ENCODE results near the gene MFNG.

The MFNG gene

GRCh38 chr22:37505565-37505964, 19.4 kb upstream of the MFNG start:
- H3K4me3 ChIP-seq (ENCODE audit: low read length), result no peak overlapping the region
- no peak for TF ChIP-seq ZNF274 (IDR thresholded peaks at IDR 0.05; ENCODE audit: low read depth, low read length)

DNA sequence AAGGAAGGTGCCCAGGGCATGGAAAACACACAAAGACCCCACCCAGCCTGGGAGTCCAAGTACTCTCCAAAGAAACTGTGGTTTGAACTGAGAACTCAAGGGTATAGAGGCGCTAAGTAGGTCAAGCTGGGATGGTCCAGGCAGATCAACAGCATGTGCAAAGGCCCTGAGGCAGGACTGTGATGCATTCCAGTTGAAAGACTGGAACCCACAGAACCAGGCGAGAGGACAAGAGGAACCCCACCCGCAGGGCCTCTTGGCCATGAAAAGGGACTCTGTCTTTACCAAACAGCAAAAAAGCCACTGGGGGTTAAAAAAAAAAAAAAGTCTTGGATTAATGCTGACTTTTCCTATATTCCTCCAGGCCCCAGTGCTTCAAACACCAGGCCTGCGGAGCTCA, 18.8 kb upstream of the MFNG start:
- no peak overlapping the region for H3K4me3 ChIP-seq (ENCODE audit: low read length)
- TF ChIP-seq ZNF274 (IDR thresholded peaks at IDR 0.05; ENCODE audit: low read depth, low read length), result no peak

GRCh38 chr22:37503850-37504249, 17.7 kb upstream of the MFNG start:
- TF ChIP-seq ZNF274 (IDR thresholded peaks at IDR 0.05; ENCODE audit: low read depth, low read length), result no peak

DNA sequence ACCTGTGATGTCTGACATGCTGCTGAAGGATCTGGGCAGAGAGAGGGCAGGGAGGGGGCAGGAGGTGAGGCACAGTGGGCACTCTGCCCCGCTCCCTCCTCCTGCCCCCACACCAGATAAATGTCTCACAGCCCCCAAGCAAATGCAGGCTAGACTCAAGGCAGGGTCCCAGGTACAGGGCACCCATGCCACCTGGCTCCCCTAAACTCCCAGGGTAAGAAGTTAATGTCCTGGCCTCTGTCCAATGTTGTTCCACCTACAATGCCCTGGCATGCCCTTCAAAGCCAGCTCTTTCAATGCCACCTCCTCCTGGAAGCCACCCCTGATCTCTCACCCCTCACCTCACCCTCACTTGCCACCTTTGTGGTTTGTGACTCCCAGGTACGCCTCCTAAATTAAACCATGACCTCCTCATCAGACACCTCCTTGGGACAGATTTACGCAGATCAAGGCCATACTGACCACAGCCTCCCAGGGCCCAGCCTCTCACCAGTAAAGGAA, 17.0 kb upstream of the MFNG start:
- H3K4me3 ChIP-seq (ENCODE audit: low read length), result no peak overlapping the region
- TF ChIP-seq ZNF274 (IDR thresholded peaks at IDR 0.05; ENCODE audit: low read depth, low read length), result no peak

More at GRCh38 chr22:37503850-37504249, 17.7 kb upstream of the MFNG start:
- H3K4me3 ChIP-seq (ENCODE audit: low read length), result no peak overlapping the region

- no peak for TF ChIP-seq ZNF274 (IDR thresholded peaks at IDR 0.05; ENCODE audit: low read depth, low read length)
- no peak overlapping the region for H3K4me3 ChIP-seq (ENCODE audit: low read length)
Measured at GRCh38 chr22:37502342-37503182, 16.4 kb upstream of the MFNG start.

GRCh38 chr22:37501610-37502341, 15.6 kb upstream of the MFNG start:
- TF ChIP-seq ZNF274 (IDR thresholded peaks at IDR 0.05; ENCODE audit: low read depth, low read length), result no peak
- no peak overlapping the region for H3K4me3 ChIP-seq (ENCODE audit: low read length)

GRCh38 chr22:37500745-37501609, 14.8 kb upstream of the MFNG start:
- no peak overlapping the region for H3K4me3 ChIP-seq (ENCODE audit: low read length)
- no peak for TF ChIP-seq ZNF274 (IDR thresholded peaks at IDR 0.05; ENCODE audit: low read depth, low read length)

DNA sequence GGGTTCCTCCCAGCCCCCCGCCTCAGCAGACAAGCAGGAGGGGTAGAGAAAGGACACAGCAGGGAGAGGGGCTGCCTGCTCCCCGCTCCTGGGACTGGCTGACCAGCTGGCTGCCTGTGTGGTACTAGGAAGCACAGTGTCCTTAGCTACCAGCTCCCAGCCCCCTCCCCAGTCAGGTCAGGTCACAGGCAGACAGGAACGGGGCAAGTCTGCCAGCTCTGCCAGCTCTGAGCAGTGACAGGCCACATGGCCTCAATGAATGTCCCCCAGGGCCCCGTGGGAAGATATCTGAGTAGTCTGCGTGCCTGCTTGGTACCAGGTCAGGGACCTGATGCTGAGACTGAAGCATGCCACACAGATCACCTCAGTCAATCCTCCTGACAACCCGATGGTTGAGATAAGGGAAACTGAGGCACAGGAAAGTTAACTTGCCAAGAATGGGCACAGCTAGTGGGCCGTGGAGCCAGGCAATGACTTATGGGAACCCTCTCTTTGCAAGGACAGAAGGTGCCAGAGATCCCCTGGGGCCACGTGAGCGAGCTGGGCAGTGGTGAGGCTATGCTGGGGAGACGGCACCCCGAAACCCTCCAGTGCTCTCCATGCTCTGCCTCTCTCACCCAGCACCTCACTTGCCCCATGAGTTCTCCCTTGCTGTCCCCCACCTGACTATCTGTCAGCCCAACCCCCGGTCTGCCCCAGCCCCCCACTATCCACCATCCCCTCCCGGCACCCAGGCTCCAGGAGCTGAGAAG, 13.8 kb upstream of the MFNG start:
- TF ChIP-seq ZNF274 (IDR thresholded peaks at IDR 0.05; ENCODE audit: low read depth, low read length), result no peak
- H3K4me3 ChIP-seq (ENCODE audit: low read length), result no peak overlapping the region

DNA sequence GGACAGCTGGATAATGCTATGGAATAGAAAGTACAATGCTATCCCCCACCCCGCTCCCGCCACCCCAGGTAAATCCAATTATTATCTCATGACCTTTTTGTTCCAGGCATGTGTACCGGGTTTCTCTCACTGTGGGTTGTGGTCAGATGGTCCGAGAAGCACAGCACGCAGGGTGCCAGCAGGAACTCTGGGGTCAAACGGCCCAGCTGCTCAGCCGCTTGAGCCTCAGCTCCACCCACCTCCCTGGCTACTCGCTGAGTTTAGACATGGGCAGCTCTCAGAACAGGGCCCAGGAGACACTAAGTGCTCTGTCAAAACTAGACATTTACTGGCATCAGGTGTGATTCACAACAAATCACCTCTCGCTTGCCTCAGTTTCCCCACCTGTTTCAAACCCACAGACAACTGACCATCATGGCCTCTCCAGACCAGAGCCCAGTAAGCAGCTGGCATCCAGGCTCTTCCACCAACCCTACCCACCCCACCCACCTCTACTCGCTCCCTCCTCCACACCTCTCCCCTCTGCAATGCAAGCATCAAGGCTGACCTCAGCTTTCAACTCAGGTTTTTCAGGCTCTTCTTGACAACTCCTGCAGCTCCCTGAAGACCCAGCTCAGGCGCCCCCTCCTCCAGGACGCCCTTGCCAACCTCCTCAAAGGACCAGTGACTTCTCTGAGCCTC, 13.0 kb upstream of the MFNG start:
- H3K4me3 ChIP-seq (ENCODE audit: low read length), result no peak overlapping the region
- no peak for TF ChIP-seq ZNF274 (IDR thresholded peaks at IDR 0.05; ENCODE audit: low read depth, low read length)

DNA sequence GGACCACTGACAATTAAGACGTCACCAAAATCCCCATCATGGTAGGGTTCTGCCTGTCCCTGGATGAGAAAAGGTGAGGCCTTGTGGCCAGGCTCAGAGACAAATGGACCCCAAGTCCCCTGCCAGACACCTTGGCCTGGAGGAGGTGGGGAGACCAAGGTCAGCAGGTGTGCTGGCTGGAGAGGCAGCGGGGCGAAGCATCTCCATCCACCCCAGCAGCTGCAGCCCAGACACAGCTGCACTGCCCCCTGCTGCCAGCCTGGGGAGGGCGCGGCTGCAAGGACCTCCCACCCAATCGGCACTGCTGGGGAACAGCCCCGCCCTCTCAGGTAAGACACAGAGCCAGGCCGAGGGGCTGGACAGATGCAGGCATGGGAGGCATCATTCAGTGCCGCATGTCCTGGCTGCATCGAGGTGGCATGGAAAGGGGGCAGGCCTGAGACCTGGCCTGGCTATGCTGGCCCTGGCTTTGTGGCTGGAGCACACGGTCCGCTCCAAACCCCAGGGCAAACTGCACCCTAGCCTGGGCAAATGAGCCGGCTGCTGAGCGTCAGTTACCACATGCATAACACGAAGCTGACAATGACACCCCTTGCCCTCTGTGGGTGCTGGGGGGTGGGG, 12.2 kb upstream of the MFNG start:
- TF ChIP-seq ZNF274 (IDR thresholded peaks at IDR 0.05; ENCODE audit: low read depth, low read length), result no peak

DNA sequence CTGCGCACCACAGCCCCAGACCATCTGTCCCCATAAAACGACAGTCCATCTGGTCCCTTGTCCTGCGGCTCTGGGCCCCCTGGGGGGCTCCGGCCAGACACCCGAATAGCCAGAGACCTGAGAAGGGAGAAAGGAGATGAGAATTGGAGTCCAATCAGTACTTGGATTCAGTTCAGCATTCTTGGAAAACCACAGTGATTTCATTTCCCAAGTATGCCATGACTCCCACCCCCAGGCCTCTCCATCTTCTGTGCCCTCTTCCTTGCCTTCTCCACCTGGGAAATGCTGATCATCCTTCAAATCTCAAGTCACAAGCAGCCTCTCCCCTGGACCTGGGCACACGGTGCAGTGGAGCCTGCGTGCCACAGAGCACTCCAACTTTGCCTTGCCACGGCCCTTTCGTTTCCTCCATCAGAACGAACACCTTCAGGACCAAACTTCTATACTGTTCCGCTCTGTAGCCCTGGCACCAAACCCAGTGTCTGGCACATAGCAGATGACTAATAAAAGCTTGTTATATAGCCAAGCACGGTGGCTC, 10.9 kb upstream of the MFNG start:
- no peak overlapping the region for H3K4me3 ChIP-seq (ENCODE audit: low read length)
- no peak for TF ChIP-seq ZNF274 (IDR thresholded peaks at IDR 0.05; ENCODE audit: low read depth, low read length)

More for the DNA sequence above, 12.2 kb upstream of the MFNG start:
- H3K4me3 ChIP-seq (ENCODE audit: low read length), result no peak overlapping the region

DNA sequence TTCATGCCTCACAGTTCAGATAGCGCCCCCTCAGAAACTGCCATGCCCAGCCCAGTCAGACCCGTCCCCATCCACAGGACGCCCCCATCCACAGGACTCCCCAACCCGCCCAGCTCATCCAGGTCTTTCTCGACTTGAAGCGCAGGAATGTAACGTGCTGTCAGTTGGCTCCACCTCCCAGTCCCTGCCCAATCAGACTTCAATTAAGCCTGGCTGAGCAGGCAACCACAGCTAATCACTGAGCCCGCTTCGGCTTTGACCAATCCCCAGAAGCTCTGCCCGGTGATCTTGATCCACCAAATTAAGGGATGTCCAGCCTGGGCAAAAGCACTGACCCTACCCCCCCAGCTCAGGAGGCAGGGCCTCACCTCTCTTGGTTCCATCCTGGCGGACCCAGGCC, 10.5 kb upstream of the MFNG start:
- TF ChIP-seq ZNF274 (IDR thresholded peaks at IDR 0.05; ENCODE audit: low read depth, low read length), result no peak
- no peak overlapping the region for H3K4me3 ChIP-seq (ENCODE audit: low read length)
